ENCODE measurements around the gene DCDC2C. TPM values are rescaled to one million over a fixed set of nuclear protein-coding genes. Genes with fewer than 3 reads are reported as not detected.

The DCDC2C gene
- total and polyA plus RNA-seq, 7 donors: 0.13 TPM; not detected in 6

DNA sequence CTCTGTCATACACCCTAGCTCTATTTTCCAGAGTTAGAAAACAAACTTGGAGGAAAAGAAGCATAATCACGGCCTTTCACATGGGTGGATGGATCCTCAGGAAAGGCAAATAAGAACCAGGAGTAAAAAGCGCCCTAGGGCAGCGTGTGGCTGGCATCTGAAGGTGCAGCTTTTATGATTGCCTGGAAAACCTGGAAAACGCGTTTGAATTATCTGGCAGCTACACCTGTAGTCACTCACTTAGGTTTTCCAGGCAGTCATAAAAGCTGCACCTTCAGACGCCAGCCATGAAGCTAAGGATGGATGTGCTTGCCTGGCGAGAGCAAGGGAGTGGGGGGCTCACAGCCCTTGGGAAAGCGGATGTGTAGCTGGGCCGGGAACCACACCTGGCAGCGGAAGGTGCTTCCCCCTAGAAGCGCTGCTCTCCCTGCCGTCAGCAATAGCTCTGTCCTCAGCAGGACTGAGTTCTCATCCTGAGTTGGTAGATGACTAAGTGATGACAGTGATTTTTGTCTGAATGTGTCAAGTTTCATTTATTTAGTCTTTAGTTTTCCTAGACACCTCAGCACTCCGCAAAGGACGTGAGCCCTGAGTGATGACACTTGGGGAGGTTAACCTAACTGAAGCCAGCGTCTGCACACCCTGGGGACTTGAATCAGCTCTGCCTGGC, 82.0 kb downstream of the DCDC2C start:
- H3K9me3 ChIP-seq: no peaks in the 10 kb centered on the region
- no peak overlapping the region for H3K4me3 ChIP-seq
- no peak overlapping the region for H3K27ac ChIP-seq
- intact Hi-C loops (cut with DNase I): loop anchor here in 1 of 2 donors (10.0 kb wide), 1 partner anchor 1051 kb away; no protein-coding TSS in a partner anchor
- DNase-seq (no peak), ATAC-seq (no peak)
- WGBS, 3 donors: 88 to 91% (median 89%) methylated on average over 15 of the region's 15 CpGs
- no peaks in the 10 kb centered on the region for H3K36me3 ChIP-seq (ENCODE audit: insufficient read depth in 1 of 2, low read depth in 1 of 2)
- H3K27me3 ChIP-seq (ENCODE audit: insufficient read depth in 3 of 3, low read length in 2 of 3): no peaks in the 10 kb centered on the region
- TF ChIP-seq, protein P1, sequence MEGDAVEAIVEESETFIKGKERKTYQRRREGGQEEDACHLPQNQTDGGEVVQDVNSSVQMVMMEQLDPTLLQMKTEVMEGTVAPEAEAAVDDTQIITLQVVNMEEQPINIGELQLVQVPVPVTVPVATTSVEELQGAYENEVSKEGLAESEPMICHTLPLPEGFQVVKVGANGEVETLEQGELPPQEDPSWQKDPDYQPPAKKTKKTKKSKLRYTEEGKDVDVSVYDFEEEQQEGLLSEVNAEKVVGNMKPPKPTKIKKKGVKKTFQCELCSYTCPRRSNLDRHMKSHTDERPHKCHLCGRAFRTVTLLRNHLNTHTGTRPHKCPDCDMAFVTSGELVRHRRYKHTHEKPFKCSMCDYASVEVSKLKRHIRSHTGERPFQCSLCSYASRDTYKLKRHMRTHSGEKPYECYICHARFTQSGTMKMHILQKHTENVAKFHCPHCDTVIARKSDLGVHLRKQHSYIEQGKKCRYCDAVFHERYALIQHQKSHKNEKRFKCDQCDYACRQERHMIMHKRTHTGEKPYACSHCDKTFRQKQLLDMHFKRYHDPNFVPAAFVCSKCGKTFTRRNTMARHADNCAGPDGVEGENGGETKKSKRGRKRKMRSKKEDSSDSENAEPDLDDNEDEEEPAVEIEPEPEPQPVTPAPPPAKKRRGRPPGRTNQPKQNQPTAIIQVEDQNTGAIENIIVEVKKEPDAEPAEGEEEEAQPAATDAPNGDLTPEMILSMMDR (IDR thresholded peaks at IDR 0.05): no peak
- H3K4me1 ChIP-seq: no peaks in the 10 kb centered on the region

DNA sequence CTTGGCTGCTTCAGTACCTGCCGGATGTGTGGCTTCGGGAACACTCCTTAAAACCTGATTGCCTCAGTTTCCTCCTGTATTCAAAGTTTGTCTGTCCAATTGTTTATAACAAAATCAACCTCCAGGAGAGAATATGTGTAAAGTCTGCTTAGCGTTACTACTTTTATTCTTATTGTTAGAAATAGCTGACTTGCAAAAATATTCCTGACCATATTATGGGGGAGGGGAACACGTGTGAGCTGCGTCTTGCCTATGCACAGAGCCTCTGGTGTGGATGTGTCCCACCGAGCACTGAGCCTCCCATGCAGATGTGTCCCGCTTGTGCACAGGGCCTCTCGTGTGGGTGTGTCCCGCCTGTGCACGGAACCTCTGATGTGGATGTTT, 82.5 kb downstream of the DCDC2C start:
- TF ChIP-seq, protein P1 (IDR thresholded peaks at IDR 0.05): no peak
- H3K4me3 ChIP-seq: no peak overlapping the region
- H3K4me1 ChIP-seq: no peaks in the 10 kb centered on the region
- WGBS, 3 donors: 82 to 91% (median 86%) methylated on average over 10 of the region's 10 CpGs
- no peak overlapping the region for H3K27ac ChIP-seq
- H3K27me3 ChIP-seq (ENCODE audit: insufficient read depth in 3 of 3, low read length in 2 of 3): no peaks in the 10 kb centered on the region
- H3K9me3 ChIP-seq: no peaks in the 10 kb centered on the region
- DNase-seq: no peak
- intact Hi-C loops (cut with DNase I): loop anchor here in 1 of 2 donors (10.0 kb wide), 1 partner anchor 1051 kb away; no protein-coding TSS in a partner anchor
- no peak for ATAC-seq
- H3K36me3 ChIP-seq (ENCODE audit: insufficient read depth in 1 of 2, low read depth in 1 of 2): no peaks in the 10 kb centered on the region

DNA sequence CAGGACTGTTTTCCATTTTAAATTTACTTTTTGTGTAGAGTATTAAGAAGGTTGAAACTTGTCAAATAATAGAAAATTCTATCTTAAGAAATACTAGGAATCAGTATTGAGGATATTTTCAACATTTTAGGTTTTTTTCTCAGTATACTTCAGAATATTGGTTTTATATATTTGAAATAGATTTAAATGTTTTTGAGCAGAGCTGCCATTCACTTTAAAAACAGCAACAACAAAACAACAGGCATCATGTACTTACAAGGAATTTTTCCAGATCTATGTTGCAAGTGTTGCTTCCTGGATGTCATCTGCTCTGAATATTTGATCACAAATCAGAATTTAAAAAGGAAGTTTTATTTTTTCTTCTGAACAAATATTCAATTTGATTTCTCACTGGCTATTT, 84.4 kb downstream of the DCDC2C start:
- Histone ChIP-seq H3K4me1 (no peaks in the 10 kb centered on the region), H3K27me3 (ENCODE audit: insufficient read depth in 3 of 3, low read length in 2 of 3) (no peaks in the 10 kb centered on the region), H3K9me3 (no peaks in the 10 kb centered on the region), H3K36me3 (ENCODE audit: insufficient read depth in 1 of 2, low read depth in 1 of 2) (no peaks in the 10 kb centered on the region), H3K27ac (no peak overlapping the region), H3K4me3 (no peak overlapping the region)
- no peak for DNase-seq
- intact Hi-C loops (cut with DNase I): loop anchor here in 1 of 2 donors (10.0 kb wide), 1 partner anchor 1053 kb away; no protein-coding TSS in a partner anchor
- ATAC-seq: no peak
- TF ChIP-seq, protein P1 (IDR thresholded peaks at IDR 0.05): no peak

DNA sequence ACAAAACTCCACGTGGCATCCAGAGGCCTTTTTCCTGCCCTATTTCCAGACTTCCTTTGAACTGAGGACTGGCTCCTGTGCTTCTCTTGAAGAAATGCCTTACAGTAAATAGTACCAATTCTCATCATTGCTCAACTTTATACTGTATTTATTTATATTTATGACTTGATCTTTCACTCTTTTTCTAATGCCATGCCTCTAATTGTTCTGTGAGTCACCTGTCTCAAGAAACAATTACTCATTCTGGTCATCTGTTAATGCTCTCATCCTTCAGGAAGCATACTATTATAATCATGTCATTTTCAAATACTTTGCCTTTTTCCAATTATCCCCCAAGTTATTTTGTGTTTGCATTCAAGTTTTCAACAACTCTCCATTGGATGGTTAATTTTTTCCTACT, 85.9 kb downstream of the DCDC2C start:
- no peak for DNase-seq
- no peaks in the 10 kb centered on the region for H3K36me3 ChIP-seq (ENCODE audit: insufficient read depth in 1 of 2, low read depth in 1 of 2)
- no peak overlapping the region for H3K27ac ChIP-seq
- 25 to 42% (median 37%) methylated on average over 1 of the region's 1 CpG for WGBS, 3 donors
- TF ChIP-seq, protein P1 (IDR thresholded peaks at IDR 0.05): no peak
- no peaks in the 10 kb centered on the region for H3K4me1 ChIP-seq
- H3K9me3 ChIP-seq: no peaks in the 10 kb centered on the region
- H3K27me3 ChIP-seq (ENCODE audit: insufficient read depth in 3 of 3, low read length in 2 of 3): no peaks in the 10 kb centered on the region
- intact Hi-C loops (cut with DNase I): loop anchor here in 1 of 2 donors (10.0 kb wide), 1 partner anchor 1054 kb away; no protein-coding TSS in a partner anchor
- no peak overlapping the region for H3K4me3 ChIP-seq
- ATAC-seq: no peak

DNA sequence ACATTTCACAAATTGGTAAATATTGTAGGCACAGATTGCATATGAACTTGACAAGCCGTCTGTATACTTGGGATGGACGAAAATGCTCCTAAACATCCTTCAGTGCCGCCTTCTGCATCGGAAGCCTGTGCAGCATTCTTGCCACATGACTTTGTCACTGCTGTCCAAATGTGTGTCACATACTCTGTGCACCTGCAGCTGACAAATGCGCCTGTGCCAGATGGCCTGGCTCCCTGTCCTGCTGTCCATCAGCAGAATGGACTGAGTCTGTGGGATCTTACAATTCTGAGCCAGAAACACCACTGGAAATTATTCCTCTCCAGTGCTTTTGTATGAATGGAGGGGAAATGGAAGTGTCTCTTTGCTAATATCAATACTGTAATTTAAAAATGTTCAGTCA, 89.9 kb downstream of the DCDC2C start:
- no peaks in the 10 kb centered on the region for H3K27me3 ChIP-seq (ENCODE audit: insufficient read depth in 3 of 3, low read length in 2 of 3)
- intact Hi-C loops (cut with DNase I): no loop called here
- H3K4me3 ChIP-seq: no peak overlapping the region
- WGBS, 3 donors: 65 to 71% (median 67%) methylated on average over 5 of the region's 5 CpGs
- no peaks in the 10 kb centered on the region for H3K4me1 ChIP-seq
- H3K27ac ChIP-seq: no peak overlapping the region
- TF ChIP-seq, protein P1 (IDR thresholded peaks at IDR 0.05): no peak
- DNase-seq: no peak
- no peaks in the 10 kb centered on the region for H3K9me3 ChIP-seq
- no peak for ATAC-seq
- H3K36me3 ChIP-seq (ENCODE audit: insufficient read depth in 1 of 2, low read depth in 1 of 2): no peaks in the 10 kb centered on the region

Measured in psoas muscle (tissue), 8 donors.